ENCODE data around the gene ARAP2. TPM values are rescaled to one million over a fixed set of nuclear protein-coding genes. Genes with fewer than 3 reads are reported as not detected.

The ARAP2 gene
- total RNA-seq, 2 experiments from 2014 or later, result 52.9 to 76.1 TPM

DNA sequence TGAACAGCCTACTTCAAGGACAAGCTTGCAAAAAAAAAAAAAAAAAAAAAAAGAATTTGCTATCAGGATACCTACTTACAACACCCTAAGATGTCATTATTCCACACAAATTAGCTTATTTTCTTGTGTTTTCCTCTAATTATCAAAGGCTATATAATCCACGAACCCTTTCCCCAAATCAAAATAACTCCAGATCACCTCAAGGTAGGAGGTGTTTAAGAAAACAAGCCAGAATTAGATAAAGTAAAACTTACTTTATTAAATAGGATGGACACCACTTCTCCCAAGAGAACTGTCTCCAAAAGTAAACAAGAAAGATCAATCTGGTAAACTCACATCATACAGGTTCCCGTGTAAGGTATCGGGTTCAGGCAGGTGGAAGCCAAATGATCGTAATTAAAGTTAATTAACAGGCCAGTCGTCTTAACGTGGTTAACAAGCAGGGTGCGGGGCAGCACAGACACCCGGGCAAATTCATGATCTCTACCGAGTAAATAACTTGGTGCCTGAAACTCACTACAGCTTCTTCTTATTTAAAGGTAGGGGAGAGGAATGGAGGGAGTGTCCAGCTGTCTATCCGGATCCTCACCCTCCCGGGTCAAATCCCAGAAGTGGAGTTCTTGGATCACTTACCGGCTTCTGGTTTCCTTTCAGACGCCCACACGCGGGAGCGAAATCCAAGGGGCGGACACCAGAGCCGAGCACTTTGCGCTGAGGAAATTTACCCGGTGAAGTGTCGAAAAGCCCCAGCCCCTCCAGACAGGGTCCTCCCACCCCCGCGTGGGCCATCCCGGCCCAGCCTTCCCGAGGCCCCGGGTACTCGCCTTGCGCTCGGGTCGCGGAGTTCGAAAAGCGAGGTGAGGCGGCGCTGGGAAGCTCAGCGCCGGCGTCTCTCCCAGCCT is 708 bp downstream of the ARAP2 start:
- peak overlapping the region; percentile 93 for H3K4me3 Mint-ChIP-seq

DNA sequence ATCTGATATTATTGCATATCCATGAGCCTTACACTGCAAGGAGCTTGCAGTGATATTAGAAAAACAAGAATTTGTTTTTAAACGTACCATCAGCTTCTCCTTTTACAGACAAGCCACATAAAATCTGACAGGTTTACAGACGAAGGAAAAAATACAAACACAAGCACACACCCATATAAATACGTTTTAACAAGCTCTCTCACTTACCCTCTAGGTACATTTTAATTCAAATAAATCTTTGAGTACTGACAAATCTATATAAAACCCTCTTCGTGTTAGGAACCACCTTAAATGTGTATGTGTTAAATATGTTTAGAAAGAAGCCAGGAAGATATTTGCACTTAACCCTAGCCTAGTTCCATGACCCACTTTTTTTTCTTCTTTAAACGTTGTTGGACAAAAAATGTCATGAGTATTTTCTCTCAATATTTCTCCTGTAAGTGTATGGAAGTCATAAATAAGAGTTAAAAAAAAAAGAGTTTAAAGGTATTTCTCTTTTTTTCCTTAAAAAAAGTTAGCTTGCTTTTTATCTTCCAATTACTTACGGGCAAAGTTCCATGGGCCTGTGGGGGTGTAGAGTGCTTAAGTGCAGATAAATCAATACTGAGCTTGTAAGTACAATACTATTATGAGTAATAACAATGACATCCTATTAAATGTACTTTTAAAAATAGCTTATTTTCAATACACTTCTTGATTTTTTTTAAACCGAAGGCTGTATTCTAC is 1.5 kb downstream of the ARAP2 start:
- no peak for DNase-seq
- Mint-ChIP-seq H3K36me3 (peaks cover 42% of the 10 kb centered on the region), H3K9me3 (ENCODE audit: low read depth) (peaks cover 1% of the 10 kb centered on the region), H3K27ac (peak overlapping the region; percentile 96), H3K4me3 (peak overlapping the region; percentile 93), H3K27me3 (no peaks in the 10 kb centered on the region), H3K4me1 (peaks cover 50% of the 10 kb centered on the region)
- no peak for ATAC-seq
- CTCF ChIA-PET, result interaction anchor here (0.9 to 5.2 kb wide), 11 partner anchors 11 to 156 kb away, joined by 3 to 38 read pairs (median 5); no protein-coding TSS in a partner anchor

More for the DNA sequence above, 708 bp downstream of the ARAP2 start:
- H3K27me3 Mint-ChIP-seq, result no peaks in the 10 kb centered on the region
- H3K9me3 Mint-ChIP-seq (ENCODE audit: low read depth), result no peaks in the 10 kb centered on the region
- CTCF ChIA-PET, result interaction anchor here (0.8 to 5.2 kb wide), 20 partner anchors 10 to 156 kb away, joined by 3 to 38 read pairs (median 4); partner anchors contain the start of gene DTHD1
- peak overlapping the region; percentile 96 for H3K27ac Mint-ChIP-seq
- DNase-seq (peak; percentile 64), ATAC-seq (peak; percentile 42)
- peaks cover 33% of the 10 kb centered on the region for H3K36me3 Mint-ChIP-seq
- peaks cover 42% of the 10 kb centered on the region for H3K4me1 Mint-ChIP-seq

DNA sequence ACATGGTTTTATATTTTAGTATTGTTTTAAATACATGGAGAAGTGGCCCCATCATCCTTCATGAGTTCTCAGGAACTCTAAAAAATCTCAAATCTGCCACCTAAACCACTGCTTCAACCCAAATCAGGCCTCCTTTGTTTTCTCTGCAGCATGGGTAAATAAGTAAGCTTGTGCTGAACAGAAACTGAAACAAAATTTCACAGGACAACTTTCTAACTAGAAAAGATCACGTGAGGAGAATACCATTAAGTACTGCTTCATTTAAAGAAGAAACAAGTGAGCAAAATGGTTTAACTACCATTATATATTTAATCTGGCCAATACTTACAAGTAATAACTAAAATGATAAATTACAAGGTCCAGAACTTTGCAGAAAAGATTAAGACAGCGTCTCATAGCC is 2.5 kb downstream of the ARAP2 start:
- Mint-ChIP-seq H3K4me1 (peaks cover 57% of the 10 kb centered on the region), H3K36me3 (peaks cover 51% of the 10 kb centered on the region), H3K4me3 (peak overlapping the region; percentile 93), H3K9me3 (ENCODE audit: low read depth) (peaks cover 3% of the 10 kb centered on the region), H3K27ac (peak overlapping the region; percentile 96), H3K27me3 (no peaks in the 10 kb centered on the region)
- ATAC-seq (peak; percentile 26), DNase-seq (no peak)
- CTCF ChIA-PET, result interaction anchor here (0.6 to 5.2 kb wide), 5 partner anchors 12 to 157 kb away, joined by 3 to 38 read pairs (median 21); no protein-coding TSS in a partner anchor

- Mint-ChIP-seq H3K4me1 (peaks cover 72% of the 10 kb centered on the region), H3K27me3 (no peaks in the 10 kb centered on the region), H3K36me3 (peaks cover 81% of the 10 kb centered on the region), H3K9me3 (ENCODE audit: low read depth) (peaks cover 19% of the 10 kb centered on the region), H3K4me3 (peak overlapping the region; percentile 31), H3K27ac (peak overlapping the region; percentile 76)
- ATAC-seq, result peak; percentile 52
- peak; percentile 76 for DNase-seq
- CTCF ChIA-PET, result no interaction called here
These were observed 6.7 kb downstream of the ARAP2 start for GRCh38 chr4:36237366-36238313.

GRCh38 chr4:36236159-36236558 is 8.2 kb downstream of the ARAP2 start:
- H3K27me3 Mint-ChIP-seq, result no peaks in the 10 kb centered on the region

DNA sequence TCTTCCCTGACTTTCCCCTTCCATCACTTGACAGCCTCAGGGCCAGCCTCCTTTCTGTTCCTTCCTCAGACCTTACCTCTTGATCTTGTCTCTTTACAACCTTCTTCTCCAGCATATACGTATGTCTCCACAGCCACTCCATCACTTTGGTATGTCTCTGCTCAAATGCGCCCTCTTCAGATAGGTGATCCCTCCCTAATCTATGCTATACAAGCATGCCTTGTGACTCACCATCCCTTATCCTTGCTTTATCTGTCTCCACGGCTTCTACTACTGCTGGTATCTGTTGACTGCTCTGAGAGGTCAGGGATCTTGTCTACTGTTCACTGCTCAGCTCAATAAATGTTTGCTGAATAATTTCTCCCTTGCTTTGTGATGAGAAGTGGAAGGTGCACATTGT is 9.0 kb downstream of the ARAP2 start:
- Mint-ChIP-seq H3K27me3 (no peaks in the 10 kb centered on the region), H3K9me3 (ENCODE audit: low read depth) (peaks cover 23% of the 10 kb centered on the region), H3K27ac (no peak overlapping the region), H3K4me3 (no peak overlapping the region), H3K4me1 (peaks cover 69% of the 10 kb centered on the region), H3K36me3 (peaks cover 82% of the 10 kb centered on the region)
- DNase-seq (no peak), ATAC-seq (no peak)
- CTCF ChIA-PET, result interaction anchor here (1.1 to 1.3 kb wide), 2 partner anchors 13 to 43 kb away, joined by 3 to 4 read pairs; no protein-coding TSS in a partner anchor

More at GRCh38 chr4:36236159-36236558, 8.2 kb downstream of the ARAP2 start:
- ATAC-seq (no peak), DNase-seq (no peak)
- H3K36me3 Mint-ChIP-seq, result peaks cover 83% of the 10 kb centered on the region
- peaks cover 73% of the 10 kb centered on the region for H3K4me1 Mint-ChIP-seq
- H3K27ac Mint-ChIP-seq, result no peak overlapping the region
- no peak overlapping the region for H3K4me3 Mint-ChIP-seq
- H3K9me3 Mint-ChIP-seq (ENCODE audit: low read depth), result peaks cover 23% of the 10 kb centered on the region
- CTCF ChIA-PET, result interaction anchor here (0.7 to 1.3 kb wide), 3 partner anchors 13 to 302 kb away, joined by 3 read pairs; no protein-coding TSS in a partner anchor

- no peak overlapping the region for H3K27ac Mint-ChIP-seq
- H3K36me3 Mint-ChIP-seq, result peaks cover 77% of the 10 kb centered on the region
- H3K9me3 Mint-ChIP-seq (ENCODE audit: low read depth), result peaks cover 23% of the 10 kb centered on the region
- DNase-seq (no peak), ATAC-seq (no peak)
- no peak overlapping the region for H3K4me3 Mint-ChIP-seq
- CTCF ChIA-PET, result interaction anchor here (1.3 to 2.4 kb wide), 2 partner anchors 19 to 41 kb away, joined by 4 to 5 read pairs; no protein-coding TSS in a partner anchor
- H3K4me1 Mint-ChIP-seq, result peaks cover 60% of the 10 kb centered on the region
- no peaks in the 10 kb centered on the region for H3K27me3 Mint-ChIP-seq
These were observed 10.6 kb downstream of the ARAP2 start for GRCh38 chr4:36233567-36234266.

DNA sequence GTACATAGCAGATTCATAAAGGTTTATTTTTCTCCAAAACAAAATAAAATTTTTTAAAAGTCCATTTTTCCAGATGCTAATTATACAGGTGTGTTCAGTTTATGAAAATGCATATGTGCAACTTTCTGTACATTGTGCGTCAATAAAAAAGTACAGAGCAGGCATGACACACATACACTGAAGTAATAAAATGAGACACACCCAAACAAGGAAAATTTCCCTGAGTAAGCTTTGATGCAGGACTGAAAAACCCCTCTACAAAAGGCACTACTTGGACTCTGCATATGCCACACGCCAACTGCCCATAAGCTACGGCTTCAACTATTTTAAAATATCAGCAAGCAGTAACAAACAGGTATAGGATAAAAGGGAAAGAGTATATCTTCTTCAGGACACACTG is 13.8 kb downstream of the ARAP2 start:
- CTCF ChIA-PET, result no interaction called here
- Mint-ChIP-seq H3K27ac (no peak overlapping the region), H3K36me3 (peaks cover 67% of the 10 kb centered on the region), H3K27me3 (no peaks in the 10 kb centered on the region), H3K9me3 (ENCODE audit: low read depth) (peaks cover 14% of the 10 kb centered on the region), H3K4me1 (peaks cover 49% of the 10 kb centered on the region), H3K4me3 (no peak overlapping the region)
- no peak for ATAC-seq
- DNase-seq, result no peak

DNA sequence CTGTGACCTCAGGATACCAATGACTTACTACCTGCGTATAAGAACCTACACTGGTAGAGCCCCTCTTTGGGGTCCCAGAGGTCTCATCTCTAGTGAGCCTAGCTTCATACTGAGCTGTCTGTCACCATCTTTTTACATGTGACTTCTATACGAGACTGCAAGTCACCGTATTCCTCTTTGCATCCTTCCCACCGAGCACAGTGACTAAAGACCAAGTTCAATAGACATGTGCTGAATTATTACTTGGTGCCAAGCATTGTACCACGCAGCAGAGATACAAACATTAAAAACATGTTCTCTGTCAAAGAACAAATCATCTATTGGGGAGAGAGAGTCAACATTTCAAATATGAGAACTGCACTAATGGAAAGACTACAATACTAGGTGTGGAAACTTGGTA is 16.4 kb downstream of the ARAP2 start:
- peaks cover 5% of the 10 kb centered on the region for H3K9me3 Mint-ChIP-seq (ENCODE audit: low read depth)

GRCh38 chr4:36226430-36227227 is 17.7 kb downstream of the ARAP2 start:
- Mint-ChIP-seq H3K27ac (no peak overlapping the region), H3K36me3 (peaks cover 45% of the 10 kb centered on the region), H3K27me3 (no peaks in the 10 kb centered on the region), H3K9me3 (ENCODE audit: low read depth) (no peaks in the 10 kb centered on the region), H3K4me1 (peaks cover 51% of the 10 kb centered on the region), H3K4me3 (no peak overlapping the region)
- ATAC-seq, result no peak
- CTCF ChIA-PET, result no interaction called here
- DNase-seq, result no peak

More for the DNA sequence above, 16.4 kb downstream of the ARAP2 start:
- Mint-ChIP-seq H3K27ac (no peak overlapping the region), H3K36me3 (peaks cover 52% of the 10 kb centered on the region), H3K4me1 (peaks cover 47% of the 10 kb centered on the region), H3K27me3 (no peaks in the 10 kb centered on the region), H3K4me3 (no peak overlapping the region)
- CTCF ChIA-PET, result interaction anchor here (1.2 to 1.7 kb wide), 2 partner anchors 14 to 172 kb away, joined by 3 to 4 read pairs; no protein-coding TSS in a partner anchor
- DNase-seq (no peak), ATAC-seq (no peak)

Measured in activated CD8-positive, alpha-beta memory T cell treated with anti-CD3 and anti-CD28 coated beads, Interleukin-2, amount 10 ng/mL, durations not matched to agents 7 days and 5 days (primary cell).